Parathyroid adenoma (tissue), 2 donors: ENCODE results near the gene MFAP2.
"Not testable (repeated sequence)": the region's sequence is repeated elsewhere in the genome, so short reads cannot be mapped to it uniquely, and the experiment has no call there.

ENCODE experiments used
- H2AFZ ChIP-seq: fragments of 300-600 bp; sonication (generic); one replicate; pipeline ENCODE4 v1.7.0; 2017; ENCODE audit warnings: antibody characterized with exemption, mild to moderate bottlenecking
- H3K27ac ChIP-seq: fragments of 300-600 bp; sonication (generic); one replicate; pipeline ENCODE4 v1.7.0; 2017
- H3K27me3 ChIP-seq: fragments of 300-600 bp; sonication (generic); one replicate; pipeline ENCODE4 v1.7.0; 2017; ENCODE audit warnings: low read length; ENCODE audit not compliant: control insufficient read depth, insufficient read depth
- H3K36me3 ChIP-seq: fragments of 300-600 bp; sonication (generic); one replicate; pipeline ENCODE4 v1.7.0; 2017; ENCODE audit warnings: low read length; ENCODE audit not compliant: control insufficient read depth, insufficient read depth
- H3K4me1 ChIP-seq: fragments of 300-600 bp; sonication (generic); one replicate; pipeline ENCODE4 v1.7.0; 2017; ENCODE audit warnings: control low read depth
- H3K4me2 ChIP-seq: fragments of 300-600 bp; sonication (generic); one replicate; pipeline ENCODE4 v1.7.0; 2017; ENCODE audit warnings: low read length
- H3K4me3 ChIP-seq: fragments of 300-600 bp; sonication (generic); one replicate; pipeline ENCODE4 v1.7.0; 2017; ENCODE audit warnings: low read depth, low read length
- H3K79me2 ChIP-seq: fragments of 300-600 bp; sonication (generic); one replicate; pipeline ENCODE4 v1.7.0; 2017; ENCODE audit warnings: control low read depth
- H3K9ac ChIP-seq: fragments of 300-600 bp; sonication (generic); one replicate; pipeline ENCODE4 v1.7.0; 2017; ENCODE audit warnings: mild to moderate bottlenecking
- H3K9me3 ChIP-seq: fragments of 300-600 bp; sonication (generic); one replicate; pipeline ENCODE4 v1.7.0; 2017; ENCODE audit warnings: low read length; ENCODE audit not compliant: control insufficient read depth
- CTCF ChIP-seq: fragments of 300-600 bp; sonication (generic); IDR thresholded peaks from one replicate; pipeline ENCODE4 v1.7.0; 2017; ENCODE audit warnings: antibody characterized with exemption, mild to moderate bottlenecking
- donor health status: primary hyperparathyroidism.

The MFAP2 gene

GRCh38 chr1:16968372-16968771, 12.0 kb downstream of the MFAP2 start:
- Histone ChIP-seq H3K4me1 (peaks cover 2% of the 10 kb centered on the region), H3K9ac (no peak overlapping the region)

GRCh38 chr1:16967962-16968361, 12.5 kb downstream of the MFAP2 start:
- no peak overlapping the region for H3K27ac ChIP-seq
- peak overlapping the region; percentile 45 for H3K4me2 ChIP-seq
- peaks cover 2% of the 10 kb centered on the region for H3K4me1 ChIP-seq
- H2AFZ ChIP-seq: no peak overlapping the region
- H3K9ac ChIP-seq: no peak overlapping the region
- TF ChIP-seq CTCF: no peak
- no peak overlapping the region for H3K4me3 ChIP-seq
- H3K79me2 ChIP-seq: no peaks in the 10 kb centered on the region
- H3K36me3 ChIP-seq: no peaks in the 10 kb centered on the region
- no peaks in the 10 kb centered on the region for H3K27me3 ChIP-seq
- H3K9me3 ChIP-seq: no peaks in the 10 kb centered on the region

More at GRCh38 chr1:16968372-16968771, 12.0 kb downstream of the MFAP2 start:
- no peak for TF ChIP-seq CTCF
- no peaks in the 10 kb centered on the region for H3K27me3 ChIP-seq
- no peak overlapping the region for H3K4me2 ChIP-seq
- H3K4me3 ChIP-seq: no peak overlapping the region
- H3K27ac ChIP-seq: no peak overlapping the region
- H3K9me3 ChIP-seq: no peaks in the 10 kb centered on the region
- no peaks in the 10 kb centered on the region for H3K36me3 ChIP-seq
- H3K79me2 ChIP-seq: no peaks in the 10 kb centered on the region
- H2AFZ ChIP-seq: no peak overlapping the region

- no peaks in the 10 kb centered on the region for H3K36me3 ChIP-seq
These were observed 13.3 kb downstream of the MFAP2 start for GRCh38 chr1:16967095-16967575.

GRCh38 chr1:16966282-16966681, 14.1 kb downstream of the MFAP2 start:
- Histone ChIP-seq H2AFZ (no peak overlapping the region), H3K4me2 (no peak overlapping the region), H3K9me3 (no peaks in the 10 kb centered on the region), H3K79me2 (no peaks in the 10 kb centered on the region), H3K27ac (no peak overlapping the region), H3K27me3 (no peaks in the 10 kb centered on the region), H3K4me3 (no peak overlapping the region), H3K4me1 (peaks cover 2% of the 10 kb centered on the region), H3K9ac (no peak overlapping the region), H3K36me3 (no peaks in the 10 kb centered on the region)
- TF ChIP-seq CTCF: no peak

More at GRCh38 chr1:16967095-16967575, 13.3 kb downstream of the MFAP2 start:
- H3K79me2 ChIP-seq: no peaks in the 10 kb centered on the region
- H3K4me2 ChIP-seq: peak overlapping the region; percentile 45
- peak overlapping the region; percentile 38 for H2AFZ ChIP-seq
- H3K4me1 ChIP-seq: peaks cover 2% of the 10 kb centered on the region
- no peak overlapping the region for H3K27ac ChIP-seq
- H3K9me3 ChIP-seq: no peaks in the 10 kb centered on the region
- H3K27me3 ChIP-seq: no peaks in the 10 kb centered on the region
- no peak for TF ChIP-seq CTCF
- H3K9ac ChIP-seq: no peak overlapping the region
- no peak overlapping the region for H3K4me3 ChIP-seq

- Histone ChIP-seq H3K4me3 (no peak overlapping the region), H3K36me3 (no peaks in the 10 kb centered on the region), H3K9ac (no peak overlapping the region), H3K27me3 (no peaks in the 10 kb centered on the region), H3K79me2 (no peaks in the 10 kb centered on the region), H3K4me1 (peaks cover 2% of the 10 kb centered on the region), H3K27ac (no peak overlapping the region), H3K4me2 (no peak overlapping the region), H3K9me3 (no peaks in the 10 kb centered on the region), H2AFZ (no peak overlapping the region)
- no peak for TF ChIP-seq CTCF
These were observed 14.8 kb downstream of the MFAP2 start for GRCh38 chr1:16965486-16966067.

- not testable (repeated sequence) for H2AFZ ChIP-seq, H3K27ac ChIP-seq, H3K9ac ChIP-seq, H3K4me3 ChIP-seq, H3K9me3 ChIP-seq, H3K36me3 ChIP-seq, H3K4me1 ChIP-seq, H3K4me2 ChIP-seq, H3K27me3 ChIP-seq, H3K79me2 ChIP-seq
These were observed 16.3 kb downstream of the MFAP2 start for GRCh38 chr1:16964169-16964568.
